ENCODE data around the gene FAAP20. TPM values are rescaled to one million over a fixed set of nuclear protein-coding genes. Genes with fewer than 3 reads are reported as not detected.

The FAAP20 gene
- total and polyA plus RNA-seq, 4 donors, result 5.6 to 31.5 (median 15.7) TPM

DNA sequence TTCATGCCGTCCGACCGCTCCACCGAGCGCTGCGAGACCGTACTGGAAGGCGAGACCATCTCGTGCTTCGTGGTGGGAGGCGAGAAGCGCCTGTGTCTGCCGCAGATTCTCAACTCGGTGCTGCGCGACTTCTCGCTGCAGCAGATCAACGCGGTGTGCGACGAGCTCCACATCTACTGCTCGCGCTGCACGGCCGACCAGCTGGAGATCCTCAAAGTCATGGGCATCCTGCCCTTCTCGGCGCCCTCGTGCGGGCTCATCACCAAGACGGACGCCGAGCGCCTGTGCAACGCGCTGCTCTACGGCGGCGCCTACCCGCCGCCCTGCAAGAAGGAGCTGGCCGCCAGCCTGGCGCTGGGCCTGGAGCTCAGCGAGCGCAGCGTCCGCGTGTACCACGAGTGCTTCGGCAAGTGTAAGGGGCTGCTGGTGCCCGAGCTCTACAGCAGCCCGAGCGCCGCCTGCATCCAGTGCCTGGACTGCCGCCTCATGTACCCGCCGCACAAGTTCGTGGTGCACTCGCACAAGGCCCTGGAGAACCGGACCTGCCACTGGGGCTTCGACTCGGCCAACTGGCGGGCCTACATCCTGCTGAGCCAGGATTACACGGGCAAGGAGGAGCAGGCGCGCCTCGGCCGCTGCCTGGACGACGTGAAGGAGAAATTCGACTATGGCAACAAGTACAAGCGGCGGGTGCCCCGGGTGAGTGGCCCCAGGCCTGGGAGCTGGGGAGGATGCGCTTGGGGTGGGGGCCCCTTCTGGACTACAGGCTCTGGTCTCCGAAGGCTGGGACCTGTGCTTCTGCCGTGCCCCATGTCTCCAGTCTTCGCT lies 34.7 kb upstream of the FAAP20 start:
- Histone ChIP-seq H3K4me3 (ENCODE audit: low read depth in 1 of 3, low read length in 3 of 3) (peak overlapping the region; percentile 82 to 88 (median 83)), H3K9me3 (ENCODE audit: control insufficient read depth in 4 of 4, low read length in 3 of 4) (no peaks in the 10 kb centered on the region), H3K9ac (ENCODE audit: low read depth in 1 of 2, low read length in 2 of 2) (peak overlapping the region; percentile 12 to 89), H3K4me1 (ENCODE audit: control insufficient read depth in 4 of 4, insufficient read depth in 4 of 4, low read length in 3 of 4) (peaks cover 22 to 53% (median 44%) of the 10 kb centered on the region in 4 donors), H3K27me3 (ENCODE audit: control insufficient read depth in 4 of 4, insufficient read depth in 4 of 4, low read length in 3 of 4) (no peaks in the 10 kb centered on the region), H3K36me3 (ENCODE audit: control insufficient read depth in 4 of 4, insufficient read depth in 3 of 4, low read depth in 1 of 4, low read length in 3 of 4) (no peaks in the 10 kb centered on the region), H3K27ac (ENCODE audit: low read depth in 1 of 2, low read length in 2 of 2) (peak overlapping the region; percentile 91 to 93)
- 3% methylated on average over 77 of the region's 77 CpGs for WGBS
- no peak for TF ChIP-seq JUND (IDR thresholded peaks at IDR 0.05)
- TF ChIP-seq RAD21 (IDR thresholded peaks at IDR 0.05), result peak; percentile 18 to 53
- DNase-seq (ENCODE audit: low spot score), result peak; percentile 66

DNA sequence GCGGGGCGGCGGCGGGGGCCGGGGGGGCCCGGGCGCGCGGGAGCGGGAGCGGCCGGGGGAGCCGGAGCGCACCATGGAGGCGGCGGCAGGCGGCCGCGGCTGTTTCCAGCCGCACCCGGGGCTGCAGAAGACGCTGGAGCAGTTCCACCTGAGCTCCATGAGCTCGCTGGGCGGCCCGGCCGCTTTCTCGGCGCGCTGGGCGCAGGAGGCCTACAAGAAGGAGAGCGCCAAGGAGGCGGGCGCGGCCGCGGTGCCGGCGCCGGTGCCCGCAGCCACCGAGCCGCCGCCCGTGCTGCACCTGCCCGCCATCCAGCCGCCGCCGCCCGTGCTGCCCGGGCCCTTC lies 34.1 kb upstream of the FAAP20 start:
- H3K4me3 ChIP-seq (ENCODE audit: low read depth in 1 of 3, low read length in 3 of 3), result peak overlapping the region; percentile 82 to 88 (median 83)
- WGBS, result under 1% methylated on average over 50 of the region's 50 CpGs
- peak overlapping the region in 1 of 2 donors; percentile 89 for H3K9ac ChIP-seq (ENCODE audit: low read depth in 1 of 2, low read length in 2 of 2)
- peaks cover 16 to 47% (median 38%) of the 10 kb centered on the region in 4 donors for H3K4me1 ChIP-seq (ENCODE audit: control insufficient read depth in 4 of 4, insufficient read depth in 4 of 4, low read length in 3 of 4)
- DNase-seq (ENCODE audit: low spot score), result no peak
- H3K27ac ChIP-seq (ENCODE audit: low read depth in 1 of 2, low read length in 2 of 2), result peak overlapping the region; percentile 91 to 93
- H3K9me3 ChIP-seq (ENCODE audit: control insufficient read depth in 4 of 4, low read length in 3 of 4), result no peaks in the 10 kb centered on the region
- TF ChIP-seq RAD21 (IDR thresholded peaks at IDR 0.05) (no peak), NR2F2 (IDR thresholded peaks at IDR 0.05) (no peak), FOXA2 (IDR thresholded peaks at IDR 0.05) (no peak), TAF1 (conservative IDR thresholded peaks at IDR 0.05) (no peak), GABPA (IDR thresholded peaks at IDR 0.05 in 1 of 2, conservative IDR thresholded peaks at IDR 0.05 in 1 of 2) (no peak), FOXA1 (IDR thresholded peaks at IDR 0.05) (no peak), SP1 (IDR thresholded peaks at IDR 0.05) (no peak), HNF4G (IDR thresholded peaks at IDR 0.05) (no peak), YY1 (IDR thresholded peaks at IDR 0.05) (no peak), HNF4A (conservative IDR thresholded peaks at IDR 0.05) (no peak)
- TF ChIP-seq, protein P1, sequence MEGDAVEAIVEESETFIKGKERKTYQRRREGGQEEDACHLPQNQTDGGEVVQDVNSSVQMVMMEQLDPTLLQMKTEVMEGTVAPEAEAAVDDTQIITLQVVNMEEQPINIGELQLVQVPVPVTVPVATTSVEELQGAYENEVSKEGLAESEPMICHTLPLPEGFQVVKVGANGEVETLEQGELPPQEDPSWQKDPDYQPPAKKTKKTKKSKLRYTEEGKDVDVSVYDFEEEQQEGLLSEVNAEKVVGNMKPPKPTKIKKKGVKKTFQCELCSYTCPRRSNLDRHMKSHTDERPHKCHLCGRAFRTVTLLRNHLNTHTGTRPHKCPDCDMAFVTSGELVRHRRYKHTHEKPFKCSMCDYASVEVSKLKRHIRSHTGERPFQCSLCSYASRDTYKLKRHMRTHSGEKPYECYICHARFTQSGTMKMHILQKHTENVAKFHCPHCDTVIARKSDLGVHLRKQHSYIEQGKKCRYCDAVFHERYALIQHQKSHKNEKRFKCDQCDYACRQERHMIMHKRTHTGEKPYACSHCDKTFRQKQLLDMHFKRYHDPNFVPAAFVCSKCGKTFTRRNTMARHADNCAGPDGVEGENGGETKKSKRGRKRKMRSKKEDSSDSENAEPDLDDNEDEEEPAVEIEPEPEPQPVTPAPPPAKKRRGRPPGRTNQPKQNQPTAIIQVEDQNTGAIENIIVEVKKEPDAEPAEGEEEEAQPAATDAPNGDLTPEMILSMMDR (IDR thresholded peaks at IDR 0.05; ENCODE audit: low read depth, low read length, missing input control), result no peak
- TF ChIP-seq, protein P2, sequence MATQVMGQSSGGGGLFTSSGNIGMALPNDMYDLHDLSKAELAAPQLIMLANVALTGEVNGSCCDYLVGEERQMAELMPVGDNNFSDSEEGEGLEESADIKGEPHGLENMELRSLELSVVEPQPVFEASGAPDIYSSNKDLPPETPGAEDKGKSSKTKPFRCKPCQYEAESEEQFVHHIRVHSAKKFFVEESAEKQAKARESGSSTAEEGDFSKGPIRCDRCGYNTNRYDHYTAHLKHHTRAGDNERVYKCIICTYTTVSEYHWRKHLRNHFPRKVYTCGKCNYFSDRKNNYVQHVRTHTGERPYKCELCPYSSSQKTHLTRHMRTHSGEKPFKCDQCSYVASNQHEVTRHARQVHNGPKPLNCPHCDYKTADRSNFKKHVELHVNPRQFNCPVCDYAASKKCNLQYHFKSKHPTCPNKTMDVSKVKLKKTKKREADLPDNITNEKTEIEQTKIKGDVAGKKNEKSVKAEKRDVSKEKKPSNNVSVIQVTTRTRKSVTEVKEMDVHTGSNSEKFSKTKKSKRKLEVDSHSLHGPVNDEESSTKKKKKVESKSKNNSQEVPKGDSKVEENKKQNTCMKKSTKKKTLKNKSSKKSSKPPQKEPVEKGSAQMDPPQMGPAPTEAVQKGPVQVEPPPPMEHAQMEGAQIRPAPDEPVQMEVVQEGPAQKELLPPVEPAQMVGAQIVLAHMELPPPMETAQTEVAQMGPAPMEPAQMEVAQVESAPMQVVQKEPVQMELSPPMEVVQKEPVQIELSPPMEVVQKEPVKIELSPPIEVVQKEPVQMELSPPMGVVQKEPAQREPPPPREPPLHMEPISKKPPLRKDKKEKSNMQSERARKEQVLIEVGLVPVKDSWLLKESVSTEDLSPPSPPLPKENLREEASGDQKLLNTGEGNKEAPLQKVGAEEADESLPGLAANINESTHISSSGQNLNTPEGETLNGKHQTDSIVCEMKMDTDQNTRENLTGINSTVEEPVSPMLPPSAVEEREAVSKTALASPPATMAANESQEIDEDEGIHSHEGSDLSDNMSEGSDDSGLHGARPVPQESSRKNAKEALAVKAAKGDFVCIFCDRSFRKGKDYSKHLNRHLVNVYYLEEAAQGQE (IDR thresholded peaks at IDR 0.05), result no peak
- TF ChIP-seq, protein P3, sequence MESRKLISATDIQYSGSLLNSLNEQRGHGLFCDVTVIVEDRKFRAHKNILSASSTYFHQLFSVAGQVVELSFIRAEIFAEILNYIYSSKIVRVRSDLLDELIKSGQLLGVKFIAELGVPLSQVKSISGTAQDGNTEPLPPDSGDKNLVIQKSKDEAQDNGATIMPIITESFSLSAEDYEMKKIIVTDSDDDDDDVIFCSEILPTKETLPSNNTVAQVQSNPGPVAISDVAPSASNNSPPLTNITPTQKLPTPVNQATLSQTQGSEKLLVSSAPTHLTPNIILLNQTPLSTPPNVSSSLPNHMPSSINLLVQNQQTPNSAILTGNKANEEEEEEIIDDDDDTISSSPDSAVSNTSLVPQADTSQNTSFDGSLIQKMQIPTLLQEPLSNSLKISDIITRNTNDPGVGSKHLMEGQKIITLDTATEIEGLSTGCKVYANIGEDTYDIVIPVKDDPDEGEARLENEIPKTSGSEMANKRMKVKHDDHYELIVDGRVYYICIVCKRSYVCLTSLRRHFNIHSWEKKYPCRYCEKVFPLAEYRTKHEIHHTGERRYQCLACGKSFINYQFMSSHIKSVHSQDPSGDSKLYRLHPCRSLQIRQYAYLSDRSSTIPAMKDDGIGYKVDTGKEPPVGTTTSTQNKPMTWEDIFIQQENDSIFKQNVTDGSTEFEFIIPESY (IDR thresholded peaks at IDR 0.05), result no peak
- TF ChIP-seq, protein P4, sequence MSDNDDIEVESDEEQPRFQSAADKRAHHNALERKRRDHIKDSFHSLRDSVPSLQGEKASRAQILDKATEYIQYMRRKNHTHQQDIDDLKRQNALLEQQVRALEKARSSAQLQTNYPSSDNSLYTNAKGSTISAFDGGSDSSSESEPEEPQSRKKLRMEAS (IDR thresholded peaks at IDR 0.05), result no peak
- TF ChIP-seq, protein P5, sequence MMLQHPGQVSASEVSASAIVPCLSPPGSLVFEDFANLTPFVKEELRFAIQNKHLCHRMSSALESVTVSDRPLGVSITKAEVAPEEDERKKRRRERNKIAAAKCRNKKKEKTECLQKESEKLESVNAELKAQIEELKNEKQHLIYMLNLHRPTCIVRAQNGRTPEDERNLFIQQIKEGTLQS (IDR thresholded peaks at IDR 0.05), result no peak
- H3K27me3 ChIP-seq (ENCODE audit: control insufficient read depth in 4 of 4, insufficient read depth in 4 of 4, low read length in 3 of 4), result no peaks in the 10 kb centered on the region
- no peaks in the 10 kb centered on the region for H3K36me3 ChIP-seq (ENCODE audit: control insufficient read depth in 4 of 4, insufficient read depth in 3 of 4, low read depth in 1 of 4, low read length in 3 of 4)
